ENCODE measurements around the gene DFFB.

DFFB gene

DNA sequence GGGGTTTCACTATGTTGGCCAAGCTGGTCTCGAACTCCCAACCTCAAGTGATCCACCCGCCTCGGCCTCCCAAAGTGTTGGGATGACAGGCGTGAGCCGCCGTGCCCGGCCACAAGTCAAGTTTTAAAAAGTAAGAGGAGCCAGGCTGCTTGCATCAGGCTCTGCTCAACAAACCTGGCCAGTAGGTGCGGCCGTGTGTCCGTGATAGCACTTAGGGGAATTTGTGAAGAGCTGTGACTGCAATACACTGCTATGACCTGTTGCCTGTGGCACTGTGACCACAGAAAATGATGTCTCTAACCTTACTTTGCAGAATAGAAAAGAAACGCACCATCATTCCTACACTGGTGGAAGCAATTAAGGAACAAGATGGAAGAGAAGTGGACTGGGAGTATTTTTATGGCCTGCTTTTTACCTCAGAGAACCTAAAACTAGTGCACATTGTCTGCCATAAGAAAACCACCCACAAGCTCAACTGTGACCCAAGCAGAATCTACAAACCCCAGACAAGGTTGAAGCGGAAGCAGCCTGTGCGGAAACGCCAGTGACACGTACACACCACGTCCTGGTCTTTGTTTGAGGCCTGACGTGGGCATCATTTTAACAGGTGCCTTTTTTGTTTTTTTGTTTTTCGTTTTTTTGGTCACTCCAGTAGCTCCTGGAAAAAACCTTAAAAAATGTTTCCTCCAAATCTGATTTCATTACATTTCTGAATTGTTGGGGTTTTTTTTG is 26.1 kb downstream of the DFFB start:
- CTCF ChIA-PET = no interaction called here
- no peak for DNase-seq (ENCODE audit: extremely low spot score)
- TF ChIP-seq LEF1 (IDR thresholded peaks at IDR 0.05; ENCODE audit: borderline replicate concordance) (no peak), ZNF384 (IDR thresholded peaks at IDR 0.05) (no peak), ELF4 (IDR thresholded peaks at IDR 0.05) (no peak), FOXM1 (IDR thresholded peaks at IDR 0.05; ENCODE audit: borderline replicate concordance) (no peak), FOXK2 (IDR thresholded peaks at IDR 0.05) (no peak), L3MBTL2 (conservative IDR thresholded peaks at IDR 0.05) (no peak), ARNT (IDR thresholded peaks at IDR 0.05) (no peak), FOXA1 (IDR thresholded peaks at IDR 0.05) (no peak), BHLHE40 (IDR thresholded peaks at IDR 0.05; ENCODE audit: borderline replicate concordance) (no peak), NFRKB (IDR thresholded peaks at IDR 0.05) (no peak), CTBP1 (IDR thresholded peaks at IDR 0.05; ENCODE audit: borderline replicate concordance) (no peak), HDGF (IDR thresholded peaks at IDR 0.05; ENCODE audit: borderline replicate concordance) (no peak), SUZ12 (IDR thresholded peaks at IDR 0.05) (no peak)
- TF ChIP-seq, protein P1, sequence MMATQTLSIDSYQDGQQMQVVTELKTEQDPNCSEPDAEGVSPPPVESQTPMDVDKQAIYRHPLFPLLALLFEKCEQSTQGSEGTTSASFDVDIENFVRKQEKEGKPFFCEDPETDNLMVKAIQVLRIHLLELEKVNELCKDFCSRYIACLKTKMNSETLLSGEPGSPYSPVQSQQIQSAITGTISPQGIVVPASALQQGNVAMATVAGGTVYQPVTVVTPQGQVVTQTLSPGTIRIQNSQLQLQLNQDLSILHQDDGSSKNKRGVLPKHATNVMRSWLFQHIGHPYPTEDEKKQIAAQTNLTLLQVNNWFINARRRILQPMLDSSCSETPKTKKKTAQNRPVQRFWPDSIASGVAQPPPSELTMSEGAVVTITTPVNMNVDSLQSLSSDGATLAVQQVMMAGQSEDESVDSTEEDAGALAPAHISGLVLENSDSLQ (IDR thresholded peaks at IDR 0.05) = no peak
- POLR2A ChIA-PET = no interaction called here

DNA sequence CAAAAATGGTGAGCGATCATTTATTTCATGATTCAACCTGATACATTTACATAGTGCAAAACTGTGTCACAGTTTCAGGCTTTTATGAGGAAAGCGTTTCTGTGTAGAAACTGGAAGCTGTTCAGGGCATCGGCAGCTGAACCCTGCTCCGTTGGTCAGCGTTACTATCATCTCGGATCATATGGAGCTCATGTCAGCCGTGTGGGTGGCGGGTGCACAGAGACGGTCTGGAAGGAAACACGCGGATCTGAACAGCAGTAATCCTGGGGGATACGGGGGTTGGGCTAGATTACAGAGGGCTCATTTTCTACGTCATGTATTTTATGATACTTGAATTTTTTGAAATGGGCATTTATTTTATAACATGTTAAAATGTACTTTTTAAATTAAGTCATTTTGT is 27.7 kb downstream of the DFFB start:
- TF ChIP-seq BHLHE40 (IDR thresholded peaks at IDR 0.05; ENCODE audit: borderline replicate concordance) (no peak), ARNT (IDR thresholded peaks at IDR 0.05) (no peak), L3MBTL2 (conservative IDR thresholded peaks at IDR 0.05) (no peak), TARDBP (IDR thresholded peaks at IDR 0.05) (no peak), LEF1 (IDR thresholded peaks at IDR 0.05; ENCODE audit: borderline replicate concordance) (no peak), HDGF (IDR thresholded peaks at IDR 0.05; ENCODE audit: borderline replicate concordance) (no peak), ZNF384 (IDR thresholded peaks at IDR 0.05) (no peak), FOXK2 (IDR thresholded peaks at IDR 0.05) (no peak)
- no peak for DNase-seq (ENCODE audit: extremely low spot score)
- ChIA-PET CTCF (interaction anchor here (0.6 kb wide), 1 partner anchor 99 kb away, joined by 6 read pairs; no protein-coding TSS in a partner anchor), POLR2A (no interaction called here)

DNA sequence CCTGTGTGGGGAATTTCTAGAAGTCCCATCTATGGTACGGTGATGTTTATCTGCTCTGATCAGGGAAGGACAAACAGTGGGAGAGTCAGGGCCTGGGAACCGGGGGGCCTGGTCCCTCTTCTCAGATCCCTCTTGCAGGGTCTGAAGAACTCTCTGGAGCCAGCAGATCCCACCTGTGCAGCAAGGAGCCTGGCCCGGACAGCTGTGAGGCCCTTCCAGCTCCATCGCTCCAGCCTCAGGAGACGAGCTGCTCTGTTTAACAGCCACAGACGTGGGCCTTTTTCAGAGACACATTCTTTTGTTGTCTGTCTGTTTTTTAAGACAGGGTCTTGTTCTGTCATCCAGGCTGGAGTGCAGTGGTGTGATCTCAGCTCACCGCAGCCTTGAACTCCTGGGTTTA is 28.3 kb downstream of the DFFB start:
- TF ChIP-seq FOXA1 (IDR thresholded peaks at IDR 0.05) (no peak), HDGF (IDR thresholded peaks at IDR 0.05; ENCODE audit: borderline replicate concordance) (no peak)
- ChIA-PET CTCF (no interaction called here), POLR2A (no interaction called here)
- DNase-seq (ENCODE audit: extremely low spot score) = no peak

DNA sequence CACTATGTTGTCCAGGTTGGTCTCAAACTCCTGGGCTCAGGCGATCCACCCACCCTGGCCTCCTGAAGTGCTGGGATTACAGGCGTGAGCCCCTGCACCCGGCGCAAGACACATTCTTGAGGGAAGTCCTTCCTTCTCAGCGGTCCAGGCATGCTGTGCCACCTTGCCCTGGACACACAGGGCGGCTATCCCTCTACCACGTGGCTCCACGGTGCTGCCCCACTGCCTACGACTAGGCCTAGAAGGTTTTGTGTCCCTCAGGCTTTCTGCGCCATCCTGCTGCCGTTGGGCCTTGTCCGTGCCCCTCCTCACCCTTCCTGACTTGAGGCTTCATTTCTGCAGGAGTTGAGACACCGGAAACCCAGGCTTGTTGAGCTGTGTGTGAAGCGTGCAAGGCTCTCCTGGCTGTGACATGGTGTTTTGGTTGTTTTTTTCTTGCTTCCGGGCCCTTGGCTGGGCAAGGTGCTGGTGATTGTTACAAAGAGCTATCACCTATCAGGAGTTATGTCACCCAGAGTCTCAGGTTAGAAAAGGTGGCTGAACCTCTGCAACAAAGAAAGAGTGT is 28.9 kb downstream of the DFFB start:
- no peak for TF ChIP-seq NFRKB (IDR thresholded peaks at IDR 0.05)
- no peak for TF ChIP-seq LEF1 (IDR thresholded peaks at IDR 0.05; ENCODE audit: borderline replicate concordance)
- ChIA-PET POLR2A (interaction anchor here (0.8 kb wide), 1 partner anchor 14 kb away, joined by 3 read pairs; the partner anchor contains the start of gene C1orf174), CTCF (no interaction called here)
- no peak for DNase-seq (ENCODE audit: extremely low spot score)

DNA sequence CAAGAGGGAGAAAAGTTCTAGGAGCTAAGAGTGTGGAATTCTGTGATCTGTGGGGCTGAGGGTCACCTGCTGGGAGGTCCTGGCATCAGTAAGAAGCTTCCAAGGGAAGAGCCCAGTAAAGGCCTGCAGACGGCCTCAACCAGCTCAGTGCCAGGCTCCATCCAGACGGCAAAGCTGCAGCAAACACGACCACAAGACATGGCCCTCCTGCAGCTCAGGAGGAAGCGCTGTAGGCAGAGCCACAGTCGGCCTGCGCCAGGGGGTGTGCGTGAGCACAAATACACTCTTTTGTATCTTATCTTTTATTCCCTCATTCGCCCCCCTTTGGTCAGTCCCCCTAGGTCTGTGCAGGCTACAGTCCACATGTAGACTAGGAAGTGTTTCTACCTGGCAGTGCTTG is 29.4 kb downstream of the DFFB start:
- ChIA-PET CTCF (no interaction called here), POLR2A (interaction anchor here (0.8 kb wide), 1 partner anchor 14 kb away, joined by 3 read pairs; the partner anchor contains the start of gene C1orf174)
- TF ChIP-seq ARNT (IDR thresholded peaks at IDR 0.05) = no peak
- TF ChIP-seq TARDBP (IDR thresholded peaks at IDR 0.05) = no peak
- DNase-seq (ENCODE audit: extremely low spot score) = no peak

DNA sequence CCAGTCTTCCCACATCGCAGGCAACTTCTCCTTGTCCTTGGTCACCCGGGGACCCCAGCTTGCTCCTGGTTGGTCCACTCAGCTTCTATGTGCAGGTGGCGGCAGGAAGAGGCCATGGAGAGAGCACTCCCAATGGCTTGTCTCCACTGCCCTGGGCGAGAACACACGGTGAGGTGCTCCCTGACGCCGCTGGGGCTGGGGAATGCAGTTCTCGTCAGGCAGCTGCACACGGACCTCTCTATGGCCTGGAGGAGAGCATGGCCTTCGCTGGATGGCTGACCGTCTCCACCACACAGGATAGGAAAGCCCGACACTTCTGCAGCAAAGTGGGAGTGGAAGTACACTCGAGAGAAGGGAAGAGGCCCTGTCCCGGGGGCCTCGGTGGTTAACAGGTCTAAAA is 31.0 kb downstream of the DFFB start:
- ChIA-PET CTCF (no interaction called here), POLR2A (interaction anchor here (1.7 kb wide), 1 partner anchor 11 kb away, joined by 4 read pairs; no protein-coding TSS in a partner anchor)
- TF ChIP-seq L3MBTL2 (conservative IDR thresholded peaks at IDR 0.05) (no peak), LEF1 (IDR thresholded peaks at IDR 0.05; ENCODE audit: borderline replicate concordance) (no peak), BHLHE40 (IDR thresholded peaks at IDR 0.05; ENCODE audit: borderline replicate concordance) (no peak), SUZ12 (IDR thresholded peaks at IDR 0.05) (no peak), TARDBP (IDR thresholded peaks at IDR 0.05) (no peak), ARNT (IDR thresholded peaks at IDR 0.05) (no peak), FOXA1 (IDR thresholded peaks at IDR 0.05) (no peak), NFRKB (IDR thresholded peaks at IDR 0.05) (no peak), FOXK2 (IDR thresholded peaks at IDR 0.05) (no peak), HDGF (IDR thresholded peaks at IDR 0.05; ENCODE audit: borderline replicate concordance) (no peak), ZNF384 (IDR thresholded peaks at IDR 0.05) (no peak), ELF4 (IDR thresholded peaks at IDR 0.05) (no peak), FOXM1 (IDR thresholded peaks at IDR 0.05; ENCODE audit: borderline replicate concordance) (no peak), CTBP1 (IDR thresholded peaks at IDR 0.05; ENCODE audit: borderline replicate concordance) (no peak), SP1 (IDR thresholded peaks at IDR 0.05) (no peak)
- TF ChIP-seq, protein P1 (IDR thresholded peaks at IDR 0.05) = no peak
- DNase-seq (ENCODE audit: extremely low spot score) = no peak

DNA sequence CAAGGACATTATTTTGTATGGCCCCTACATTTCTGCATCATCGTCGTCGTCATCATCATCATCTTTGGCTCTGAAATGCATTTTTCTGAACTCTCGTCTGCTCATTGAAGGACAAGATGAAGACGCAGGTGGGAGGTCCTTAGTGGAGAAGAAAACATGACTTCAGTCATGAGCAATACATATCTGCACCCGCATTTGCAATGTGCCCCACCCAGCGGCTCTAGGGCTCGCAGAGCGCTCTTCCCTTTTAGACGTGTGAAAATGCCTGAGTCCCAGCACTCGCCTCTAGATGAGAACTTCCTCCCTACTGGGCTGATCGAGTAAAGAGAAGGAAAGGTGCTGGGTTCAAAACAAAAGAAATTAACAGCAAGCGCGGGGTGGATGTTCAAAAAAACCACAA is 32.7 kb downstream of the DFFB start:
- CTCF ChIA-PET = no interaction called here
- no peak for DNase-seq (ENCODE audit: extremely low spot score)
- TF ChIP-seq LEF1 (IDR thresholded peaks at IDR 0.05; ENCODE audit: borderline replicate concordance) = no peak
- no peak for TF ChIP-seq HDGF (IDR thresholded peaks at IDR 0.05; ENCODE audit: borderline replicate concordance)
- TF ChIP-seq ARNT (IDR thresholded peaks at IDR 0.05) = no peak
- no peak for TF ChIP-seq FOXK2 (IDR thresholded peaks at IDR 0.05)
- POLR2A ChIA-PET = no interaction called here
